ENCODE measurements around the gene STRAP.
A peak's percentile ranks its signal among the peaks of the same experiment; 100 is the strongest.

The STRAP gene

GRCh38 chr12:15882118-15882971 lies at the start of gene STRAP:
Gene STRAP, plus strand, starts transcription at chr12:15882387. Its CDS starts 321 bp downstream, at chr12:15882708.
- peak; percentile 80 to 94 (median 89) for DNase-seq (ENCODE audit: low read depth in 4 of 4, low spot score in 1 of 4)

GRCh38 chr12:15834575-15834974 lies 47.6 kb upstream of the STRAP start:
- no peak for DNase-seq (ENCODE audit: low read depth in 4 of 4, low spot score in 1 of 4)

GRCh38 chr12:15837141-15837790 lies 44.9 kb upstream of the STRAP start:
- no peak for DNase-seq (ENCODE audit: low read depth in 4 of 4, low spot score in 1 of 4)

GRCh38 chr12:15839041-15839440 lies 43.1 kb upstream of the STRAP start:
- no peak for DNase-seq (ENCODE audit: low read depth in 4 of 4, low spot score in 1 of 4)

GRCh38 chr12:15839682-15840081 lies 42.5 kb upstream of the STRAP start:
- DNase-seq (ENCODE audit: low read depth in 4 of 4, low spot score in 1 of 4): no peak

GRCh38 chr12:15842108-15842507 lies 40.1 kb upstream of the STRAP start:
- DNase-seq (ENCODE audit: low read depth in 4 of 4, low spot score in 1 of 4): no peak

- DNase-seq (ENCODE audit: low read depth in 4 of 4, low spot score in 1 of 4): no peak
Measured at GRCh38 chr12:15846887-15847286, 35.3 kb upstream of the STRAP start.

- DNase-seq (ENCODE audit: low read depth in 4 of 4, low spot score in 1 of 4): no peak
Measured at GRCh38 chr12:15848606-15849005, 33.6 kb upstream of the STRAP start.

- no peak for DNase-seq (ENCODE audit: low read depth in 4 of 4, low spot score in 1 of 4)
Measured at GRCh38 chr12:15851045-15851620, 31.1 kb upstream of the STRAP start.

GRCh38 chr12:15851919-15852318 lies 30.3 kb upstream of the STRAP start:
- DNase-seq (ENCODE audit: low read depth in 4 of 4, low spot score in 1 of 4): no peak

- DNase-seq (ENCODE audit: low read depth in 4 of 4, low spot score in 1 of 4): no peak
Measured at GRCh38 chr12:15852383-15852782, 29.8 kb upstream of the STRAP start.

- no peak for DNase-seq (ENCODE audit: low read depth in 4 of 4, low spot score in 1 of 4)
Measured at GRCh38 chr12:15853877-15854276, 28.3 kb upstream of the STRAP start.

- no peak for DNase-seq (ENCODE audit: low read depth in 4 of 4, low spot score in 1 of 4)
Measured at GRCh38 chr12:15854916-15855315, 27.3 kb upstream of the STRAP start.

- no peak for DNase-seq (ENCODE audit: low read depth in 4 of 4, low spot score in 1 of 4)
Measured at GRCh38 chr12:15855646-15856045, 26.5 kb upstream of the STRAP start.

- peak in 2 of 4 experiments; percentile 7 to 11 for DNase-seq (ENCODE audit: low read depth in 4 of 4, low spot score in 1 of 4)
Measured at GRCh38 chr12:15856097-15856982, 25.8 kb upstream of the STRAP start.

GRCh38 chr12:15858353-15858752 lies 23.8 kb upstream of the STRAP start:
- no peak for DNase-seq (ENCODE audit: low read depth in 4 of 4, low spot score in 1 of 4)

GRCh38 chr12:15859116-15859515 lies 23.1 kb upstream of the STRAP start:
- DNase-seq (ENCODE audit: low read depth in 4 of 4, low spot score in 1 of 4): no peak

GRCh38 chr12:15861404-15861803 lies 20.8 kb upstream of the STRAP start:
- no peak for DNase-seq (ENCODE audit: low read depth in 4 of 4, low spot score in 1 of 4)

GRCh38 chr12:15862840-15863239 lies 19.3 kb upstream of the STRAP start:
- no peak for DNase-seq (ENCODE audit: low read depth in 4 of 4, low spot score in 1 of 4)

GRCh38 chr12:15863372-15863771 lies 18.8 kb upstream of the STRAP start:
- DNase-seq (ENCODE audit: low read depth in 4 of 4, low spot score in 1 of 4): no peak

GRCh38 chr12:15863984-15864383 lies 18.2 kb upstream of the STRAP start:
- no peak for DNase-seq (ENCODE audit: low read depth in 4 of 4, low spot score in 1 of 4)

All from stimulated activated CD4-positive, alpha-beta T cell treated with anti-CD3 and anti-CD28 coated beads, Interleukin-1b, Interleukin-23, amount 100 ng/mL, for 24 hours (primary cell).